HepG2 (cell line): ENCODE measurements around the gene NPIPB6. TPM values are rescaled to one million over a fixed set of nuclear protein-coding genes. Genes with fewer than 3 reads are reported as not detected.

Experiments
- ARHGAP35 ChIP-seq: sonication (generic); formaldehyde crosslinking; IDR thresholded peaks from 2 replicates; pipeline ENCODE4 v1.9.0; 2022; ENCODE audit warnings: mild to moderate bottlenecking, inconsistent platforms, moderate library complexity, missing genetic modification reagents, borderline replicate concordance
- ATF3 ChIP-seq: sonication (generic); formaldehyde crosslinking; IDR thresholded peaks from 2 replicates; pipeline ENCODE4 v1.4.0; 2020; ENCODE audit warnings: missing genetic modification reagents
- ETV5 ChIP-seq: IDR thresholded peaks from 2 replicates; pipeline ENCODE4 v1.6.1; 2018; ENCODE audit warnings: missing biosample characterization, missing genetic modification reagents, inconsistent platforms, borderline replicate concordance
- GABPA ChIP-seq, 2 experiments: IDR thresholded peaks; 2 replicates each; pipeline ENCODE4 v1.6.1; 2011 to 2016; ENCODE audit warnings: low read depth in 2 of 2, low read length in 1 of 2, missing biosample characterization in 1 of 2, missing genetic modification characterization in 1 of 2
- KLF11 ChIP-seq: IDR thresholded peaks from 2 replicates; pipeline ENCODE4 v1.6.1; 2016; ENCODE audit warnings: missing compliant biosample characterization
- MAFG ChIP-seq: sonication (generic); formaldehyde crosslinking; IDR thresholded peaks from 2 replicates; pipeline ENCODE4 v1.5.1; 2020; ENCODE audit warnings: mild to moderate bottlenecking, missing genetic modification reagents
- MZF1 ChIP-seq: sonication (generic); formaldehyde crosslinking; IDR thresholded peaks from 2 replicates; pipeline ENCODE4 v1.8.1; 2023; ENCODE audit warnings: mild to moderate bottlenecking, missing genetic modification reagents, borderline replicate concordance
- NR0B2 ChIP-seq: sonication (generic); formaldehyde crosslinking; IDR thresholded peaks from 2 replicates; pipeline ENCODE4 v1.4.0; 2020; ENCODE audit warnings: mild to moderate bottlenecking, missing genetic modification reagents
- PITX1 ChIP-seq: sonication (generic); formaldehyde crosslinking; IDR thresholded peaks from 2 replicates; pipeline ENCODE4 v1.5.1; 2020; ENCODE audit warnings: mild to moderate bottlenecking, missing genetic modification reagents
- SP4 ChIP-seq: sonication (generic); formaldehyde crosslinking; IDR thresholded peaks from 2 replicates; pipeline ENCODE4 v1.8.1; 2023; ENCODE audit warnings: mild to moderate bottlenecking, missing genetic modification reagents
- SRSF4 ChIP-seq: fragments of 200-400 bp; formaldehyde crosslinking; IDR thresholded peaks from one replicate; pipeline ENCODE4 v1.6.1; 2018; ENCODE audit warnings: mild to moderate bottlenecking, low read depth, low read length, moderate library complexity; ENCODE audit not compliant: poor library complexity, severe bottlenecking
- TCF7L2 ChIP-seq: IDR thresholded peaks from 2 replicates; pipeline ENCODE4 v1.6.1; 2011; ENCODE audit warnings: mild to moderate bottlenecking, low read depth, low read length, moderate library complexity
- TFDP2 ChIP-seq: sonication (generic); formaldehyde crosslinking; IDR thresholded peaks from 2 replicates; pipeline ENCODE4 v1.4.0; 2020; ENCODE audit warnings: missing genetic modification reagents
- ZFAT ChIP-seq: sonication (generic); formaldehyde crosslinking; conservative IDR thresholded peaks from 2 replicates; pipeline ENCODE4 v1.8.1; 2023; ENCODE audit warnings: missing genetic modification reagents, inconsistent platforms
- ZFP91 ChIP-seq: sonication (generic); formaldehyde crosslinking; IDR thresholded peaks from 2 replicates; pipeline ENCODE4 v1.9.0; 2022; ENCODE audit warnings: missing genetic modification reagents, mild to moderate bottlenecking, borderline replicate concordance
- ZNF12 ChIP-seq: sonication (generic); formaldehyde crosslinking; IDR thresholded peaks from 2 replicates; pipeline ENCODE4 v1.5.0; 2020; ENCODE audit warnings: missing genetic modification reagents
- ZNF17 ChIP-seq: sonication (generic); formaldehyde crosslinking; IDR thresholded peaks from 2 replicates; pipeline ENCODE4 v1.5.0; 2020; ENCODE audit warnings: mild to moderate bottlenecking, missing genetic modification reagents
- ZNF460 ChIP-seq: sonication (generic); formaldehyde crosslinking; IDR thresholded peaks from 2 replicates; pipeline ENCODE4 v1.5.1; 2020; ENCODE audit warnings: missing genetic modification reagents, mild to moderate bottlenecking, borderline replicate concordance
- ZNF510 ChIP-seq: sonication (generic); formaldehyde crosslinking; IDR thresholded peaks from 2 replicates; pipeline ENCODE4 v1.4.0; 2020; ENCODE audit warnings: low read depth, mild to moderate bottlenecking, missing genetic modification reagents
- ZNF549 ChIP-seq: sonication (generic); formaldehyde crosslinking; IDR thresholded peaks from 2 replicates; pipeline ENCODE4 v1.5.0; 2020; ENCODE audit warnings: missing genetic modification reagents
- ZNF615 ChIP-seq: sonication (generic); formaldehyde crosslinking; IDR thresholded peaks from 2 replicates; pipeline ENCODE4 v1.5.0; 2020; ENCODE audit warnings: mild to moderate bottlenecking, missing genetic modification reagents, borderline replicate concordance
- ZNF773 ChIP-seq: sonication (generic); formaldehyde crosslinking; IDR thresholded peaks from 2 replicates; pipeline ENCODE4 v1.4.0; 2020; ENCODE audit warnings: missing genetic modification reagents, borderline replicate concordance
- ZSCAN20 ChIP-seq: sonication (generic); formaldehyde crosslinking; IDR thresholded peaks from 2 replicates; pipeline ENCODE4 v1.4.0; 2020; ENCODE audit warnings: missing genetic modification reagents, mild to moderate bottlenecking, borderline replicate concordance
- polyA plus RNA-seq, 8 experiments: library from polyadenylated mRNA; depleted of rRNA in 3 of 8; stranded (reverse) in 7 of 8; unstranded in 1 of 8; fragments of >200 nt; fragmentation: Illumina TruSeq in 4 of 8; extraction: Trizol in 4 of 8; gene quantifications; 2 replicates each; pipeline versions ENCODE4 v1.2.1 to v1.2.3, GENCODE V29; 2011 to 2016; ENCODE audit warnings: low read depth in 4 of 8, missing spikeins in 1 of 8, mixed read lengths in 1 of 8; ENCODE audit not compliant: insufficient read depth in 1 of 8
- total RNA-seq, 5 experiments: library from RNA; depleted of rRNA; stranded (reverse); fragments of >200 nt; fragmentation: Illumina TruSeq; extraction: Trizol; gene quantifications; 2 replicates each; pipeline ENCODE4 v1.2.3, GENCODE V29; 2016; ENCODE audit warnings: low read depth in 1 of 5
- TF ChIP-seq, protein P1 (sequence below): sonication (generic); formaldehyde crosslinking; IDR thresholded peaks from 2 replicates; pipeline ENCODE4 v1.4.0; 2020; ENCODE audit warnings: missing genetic modification reagents

NPIPB6 gene
- total and polyA plus RNA-seq, 2 of the 13 experiments (the other 11 are each of a cell fraction or from before 2014, with no cell fraction given): 0.25 TPM; not detected in 1

GRCh38 chr16:28317040-28317880 lies 46.0 kb downstream of the NPIPB6 start (continued):
- TF ChIP-seq, protein P1, sequence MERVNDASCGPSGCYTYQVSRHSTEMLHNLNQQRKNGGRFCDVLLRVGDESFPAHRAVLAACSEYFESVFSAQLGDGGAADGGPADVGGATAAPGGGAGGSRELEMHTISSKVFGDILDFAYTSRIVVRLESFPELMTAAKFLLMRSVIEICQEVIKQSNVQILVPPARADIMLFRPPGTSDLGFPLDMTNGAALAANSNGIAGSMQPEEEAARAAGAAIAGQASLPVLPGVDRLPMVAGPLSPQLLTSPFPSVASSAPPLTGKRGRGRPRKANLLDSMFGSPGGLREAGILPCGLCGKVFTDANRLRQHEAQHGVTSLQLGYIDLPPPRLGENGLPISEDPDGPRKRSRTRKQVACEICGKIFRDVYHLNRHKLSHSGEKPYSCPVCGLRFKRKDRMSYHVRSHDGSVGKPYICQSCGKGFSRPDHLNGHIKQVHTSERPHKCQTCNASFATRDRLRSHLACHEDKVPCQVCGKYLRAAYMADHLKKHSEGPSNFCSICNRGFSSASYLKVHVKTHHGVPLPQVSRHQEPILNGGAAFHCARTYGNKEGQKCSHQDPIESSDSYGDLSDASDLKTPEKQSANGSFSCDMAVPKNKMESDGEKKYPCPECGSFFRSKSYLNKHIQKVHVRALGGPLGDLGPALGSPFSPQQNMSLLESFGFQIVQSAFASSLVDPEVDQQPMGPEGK (CRISPR knock-in tag): peak; percentile 41; the same call in 1 of the 2 replicates
- TF ChIP-seq ZNF773 (CRISPR knock-in tag) (no peak), PITX1 (CRISPR knock-in tag) (no peak), ZFAT (no peak), TFDP2 (CRISPR knock-in tag) (no peak), ZNF615 (no peak), ZNF17 (no peak), ZSCAN20 (CRISPR knock-in tag) (no peak), KLF11 (CRISPR knock-in tag) (no peak), TCF7L2 (no peak), ZFP91 (CRISPR knock-in tag) (peak; percentile 58; the same call in 1 of the 2 replicates), SP4 (no peak; the same call in 1 of the 2 replicates), GABPA (IDR thresholded peaks at IDR 0.05; ENCODE audit: low read depth, low read length) (0 out of 2 replicates have a peak, but pooled peaks have one; percentile 12), GABPA (CRISPR knock-in tag; IDR thresholded peaks at IDR 0.05; ENCODE audit: low read depth) (no peak), ETV5 (CRISPR knock-in tag) (peak; percentile 24; the same call in 1 of the 2 replicates), ZNF549 (CRISPR knock-in tag) (no peak), MZF1 (CRISPR knock-in tag) (no peak), ZNF460 (CRISPR knock-in tag) (no peak), NR0B2 (CRISPR knock-in tag) (0 out of 2 replicates have a peak, but pooled peaks have one; percentile 43), SRSF4 (no peak), ZNF510 (CRISPR knock-in tag) (no peak), MAFG (CRISPR knock-in tag) (no peak), ARHGAP35 (CRISPR knock-in tag) (no peak), ATF3 (CRISPR knock-in tag) (no peak), ZNF12 (CRISPR knock-in tag) (no peak)
